Posterior cingulate gyrus (tissue), 11 donors: ENCODE data around the gene CFHR3.
"Not testable (repeated sequence)": the region's sequence is repeated elsewhere in the genome, so short reads cannot be mapped to it uniquely, and the experiment has no call there.

Source experiments
- DNase-seq, 10 donors: peaks; one replicate each; pipeline versions ENCODE4 v3.0.0 to v3.0.0-alpha.2; 2020 to 2021; ENCODE audit warnings: mixed read lengths in 3 of 10
- intact Hi-C: fragments of 100-400 bp; cut with DNase I; formaldehyde crosslinking; loops from one replicate; pipeline ENCODE4 v1.15.1; 2023

The CFHR3 gene

DNA sequence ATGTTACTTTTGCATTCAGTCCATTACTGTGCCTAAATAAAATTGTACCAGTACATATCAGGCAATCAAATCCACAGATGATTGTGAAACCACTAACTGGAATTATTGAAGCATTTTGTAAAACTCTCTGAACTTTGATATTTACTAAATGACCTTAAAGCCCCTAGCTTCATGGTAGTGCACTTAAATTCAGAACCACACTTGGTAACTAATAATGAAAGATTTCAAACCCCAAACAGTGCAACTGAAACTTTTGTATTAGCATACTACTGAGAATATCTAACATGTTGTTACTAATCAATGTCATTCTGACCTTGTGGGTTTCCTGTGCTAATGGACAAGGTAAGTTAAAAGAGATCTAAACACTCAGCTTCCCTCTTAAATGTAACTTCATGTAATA, at the start of gene CFHR3:
Gene CFHR3 (plus strand): TSS at position 238 of the 400 bp plus-strand sequence. CDS start 47 bp downstream, at position 285.
- DNase-seq = no peak
- intact Hi-C loops = no loop called here

DNA sequence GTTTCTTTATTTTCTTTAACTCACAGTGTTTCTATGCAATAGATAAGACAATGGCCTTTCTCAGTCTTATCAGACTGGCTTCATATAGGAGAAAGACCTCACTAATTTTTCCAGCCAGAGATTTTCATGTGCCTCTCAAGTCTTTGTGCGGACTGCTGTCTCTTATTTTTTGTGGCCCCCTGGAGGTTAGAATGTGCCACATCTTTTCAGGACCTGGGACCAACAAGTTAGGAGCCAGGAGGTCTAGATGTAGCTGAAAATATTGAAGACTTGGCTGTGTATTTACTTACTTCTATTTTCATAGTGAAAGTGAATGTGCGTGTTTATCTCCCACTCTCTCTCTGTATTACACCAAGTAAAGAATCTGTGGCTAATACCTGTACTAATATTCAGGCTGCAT, 42.1 kb upstream of the CFHR3 start:
- DNase-seq = no peak

DNA sequence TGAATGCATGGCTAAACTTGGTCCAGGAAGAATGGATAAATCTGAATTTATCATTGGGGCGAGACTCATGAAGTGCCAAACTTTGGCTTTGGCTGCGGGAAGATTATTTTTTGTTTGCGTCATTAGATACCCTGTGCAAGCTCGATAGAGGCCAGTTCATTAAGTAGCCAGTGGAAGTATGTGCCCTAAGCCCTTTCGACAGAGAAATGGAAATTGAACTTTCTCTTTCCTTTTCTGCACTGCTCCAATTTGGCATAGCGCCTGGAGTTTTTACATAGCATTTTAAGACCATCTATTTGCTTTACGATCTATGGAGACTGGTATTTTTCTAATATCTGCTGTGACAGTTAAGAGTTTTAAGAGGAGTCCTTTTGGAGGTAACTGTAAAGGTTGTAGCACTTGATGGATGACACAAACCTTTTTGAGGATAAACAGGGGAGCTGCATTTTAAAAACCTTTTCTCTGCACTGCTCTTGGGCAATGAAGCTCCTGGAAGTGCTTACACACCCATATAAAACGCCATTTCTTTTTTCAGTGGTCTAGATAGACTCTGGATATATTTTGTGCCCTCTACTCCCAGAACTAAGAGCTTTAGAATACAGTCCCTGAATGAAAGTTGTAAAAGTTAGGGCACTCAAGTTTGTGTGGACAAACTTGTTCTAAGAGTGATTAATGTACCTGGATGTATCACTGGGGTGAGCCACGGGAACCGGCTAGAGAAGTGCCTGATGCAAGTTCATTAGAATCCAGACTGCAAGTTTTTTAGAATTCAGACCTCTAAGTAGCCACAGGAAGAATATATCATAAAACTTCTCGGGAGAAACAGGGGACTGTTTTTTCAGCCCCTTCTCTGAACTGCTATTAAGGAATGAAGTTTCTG, 41.3 kb upstream of the CFHR3 start:
- intact Hi-C loops = no loop called here
- DNase-seq = no peak

More for the DNA sequence above, 42.1 kb upstream of the CFHR3 start:
- intact Hi-C loops = no loop called here

- intact Hi-C loops = no loop called here
- no peak for DNase-seq
These were observed 40.6 kb upstream of the CFHR3 start for GRCh38 chr1:196734006-196734405.

- intact Hi-C loops = no loop called here
- no peak for DNase-seq
These were observed 40.2 kb upstream of the CFHR3 start for GRCh38 chr1:196734460-196734859.

- DNase-seq = no peak
- intact Hi-C loops = no loop called here
These were observed 35.9 kb upstream of the CFHR3 start for GRCh38 chr1:196738730-196739129.

DNA sequence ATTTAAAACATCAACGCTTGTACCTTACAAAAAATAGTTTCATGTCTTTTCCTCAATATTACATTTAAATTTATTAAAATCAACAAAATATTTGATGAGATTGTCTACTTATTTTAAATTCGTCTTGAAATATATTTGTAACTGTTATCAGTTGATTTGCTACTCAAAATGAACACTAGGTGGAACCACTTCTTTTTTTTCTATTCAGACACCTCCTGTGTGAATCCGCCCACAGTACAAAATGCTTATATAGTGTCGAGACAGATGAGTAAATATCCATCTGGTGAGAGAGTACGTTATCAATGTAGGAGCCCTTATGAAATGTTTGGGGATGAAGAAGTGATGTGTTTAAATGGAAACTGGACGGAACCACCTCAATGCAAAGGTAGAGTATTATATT, 31.4 kb upstream of the CFHR3 start:
- DNase-seq, intact Hi-C loops: not testable (repeated sequence)

- intact Hi-C loops = not testable (repeated sequence)
These were observed 9.5 kb upstream of the CFHR3 start for GRCh38 chr1:196765019-196765740.

GRCh38 chr1:196769823-196770222, 4.8 kb upstream of the CFHR3 start:
- DNase-seq, intact Hi-C loops: not testable (repeated sequence)

More at GRCh38 chr1:196765019-196765740, 9.5 kb upstream of the CFHR3 start:
- DNase-seq = not testable (repeated sequence)

DNA sequence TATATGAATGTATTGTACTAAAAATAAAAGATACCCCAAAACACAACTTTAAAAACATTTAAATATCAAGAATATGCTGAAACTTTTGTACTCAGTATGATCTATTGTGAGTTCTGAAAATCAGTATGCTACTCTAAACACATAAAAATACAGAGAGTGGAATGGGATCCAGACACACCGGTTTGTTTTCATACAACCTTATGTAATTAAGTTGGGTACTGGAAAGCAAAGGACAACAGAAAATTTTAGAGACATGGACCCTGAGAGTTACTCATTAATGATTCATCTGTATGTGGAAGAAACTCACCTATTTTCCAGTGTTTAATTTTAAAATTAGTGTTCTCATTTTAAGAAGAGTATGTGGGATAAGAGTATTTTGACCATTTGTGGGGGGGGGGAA, 927 bp upstream of the CFHR3 start:
- intact Hi-C loops = no loop called here
- no peak for DNase-seq

DNA sequence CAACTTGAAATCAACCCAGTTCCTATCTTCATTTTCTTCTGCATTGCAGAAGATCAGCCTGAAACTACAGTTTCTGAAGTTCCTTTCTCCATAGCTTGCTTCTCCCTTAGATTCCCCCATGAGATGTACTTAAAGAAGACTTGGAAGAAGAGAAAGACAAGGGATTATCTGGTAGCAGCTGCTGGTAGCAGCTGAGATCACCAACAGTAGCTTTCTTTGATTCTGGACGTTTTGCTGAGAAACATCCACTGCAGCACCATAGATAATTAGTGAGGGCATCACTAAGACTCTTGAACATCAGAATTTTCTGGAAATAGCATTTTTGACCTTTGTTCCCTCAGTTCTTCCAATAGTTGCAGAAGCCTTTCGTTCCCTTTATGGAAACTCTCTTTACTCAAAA, 465 bp upstream of the CFHR3 start:
- no peak for DNase-seq
- intact Hi-C loops = no loop called here

- intact Hi-C loops = no loop called here
- DNase-seq = peak in 2 of 10 donors; percentile 26 to 51
These were observed 3.0 kb downstream of the CFHR3 start for GRCh38 chr1:196777603-196778002.

DNA sequence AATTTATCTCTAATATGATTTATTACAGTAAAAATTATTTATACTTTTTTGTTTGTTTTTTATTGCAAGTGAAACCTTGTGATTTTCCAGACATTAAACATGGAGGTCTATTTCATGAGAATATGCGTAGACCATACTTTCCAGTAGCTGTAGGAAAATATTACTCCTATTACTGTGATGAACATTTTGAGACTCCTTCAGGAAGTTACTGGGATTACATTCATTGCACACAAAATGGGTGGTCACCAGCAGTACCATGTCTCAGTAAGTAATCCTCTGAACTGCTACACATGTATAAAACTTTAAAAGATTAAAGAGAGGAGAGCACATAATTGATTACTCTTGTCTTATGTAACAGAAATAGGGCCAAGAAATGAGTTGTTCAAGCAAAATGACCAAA, 4.5 kb downstream of the CFHR3 start:
- intact Hi-C loops = no loop called here

GRCh38 chr1:196791252-196791651, 16.6 kb downstream of the CFHR3 start:
- DNase-seq, intact Hi-C loops: not testable (repeated sequence)

More for the DNA sequence above, 4.5 kb downstream of the CFHR3 start:
- no peak for DNase-seq

- intact Hi-C loops, DNase-seq: not testable (repeated sequence)
These were observed 19.5 kb downstream of the CFHR3 start for GRCh38 chr1:196794103-196794502.

- no peak for DNase-seq
- intact Hi-C loops = no loop called here
These were observed 23.3 kb downstream of the CFHR3 start for GRCh38 chr1:196797891-196798290.

DNA sequence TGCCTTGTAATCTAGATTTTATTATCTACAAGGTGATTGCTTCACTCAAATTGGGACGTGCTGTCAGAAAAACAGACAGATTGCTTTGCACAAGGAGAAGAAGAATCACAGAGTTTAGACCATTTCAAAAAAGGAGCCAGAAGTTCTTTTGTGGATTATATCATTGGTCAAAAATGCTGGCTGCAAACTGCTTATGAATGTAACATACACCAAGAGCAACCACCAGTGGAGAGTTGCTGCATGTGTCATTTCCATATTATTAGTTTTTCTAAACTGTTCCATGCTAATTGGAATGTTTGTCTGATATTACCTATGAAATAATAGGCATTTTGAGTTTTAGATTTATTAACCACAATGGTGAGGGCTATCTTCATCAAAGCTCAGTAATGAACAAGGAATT, 27.3 kb downstream of the CFHR3 start:
- intact Hi-C loops, DNase-seq: not testable (repeated sequence)

DNA sequence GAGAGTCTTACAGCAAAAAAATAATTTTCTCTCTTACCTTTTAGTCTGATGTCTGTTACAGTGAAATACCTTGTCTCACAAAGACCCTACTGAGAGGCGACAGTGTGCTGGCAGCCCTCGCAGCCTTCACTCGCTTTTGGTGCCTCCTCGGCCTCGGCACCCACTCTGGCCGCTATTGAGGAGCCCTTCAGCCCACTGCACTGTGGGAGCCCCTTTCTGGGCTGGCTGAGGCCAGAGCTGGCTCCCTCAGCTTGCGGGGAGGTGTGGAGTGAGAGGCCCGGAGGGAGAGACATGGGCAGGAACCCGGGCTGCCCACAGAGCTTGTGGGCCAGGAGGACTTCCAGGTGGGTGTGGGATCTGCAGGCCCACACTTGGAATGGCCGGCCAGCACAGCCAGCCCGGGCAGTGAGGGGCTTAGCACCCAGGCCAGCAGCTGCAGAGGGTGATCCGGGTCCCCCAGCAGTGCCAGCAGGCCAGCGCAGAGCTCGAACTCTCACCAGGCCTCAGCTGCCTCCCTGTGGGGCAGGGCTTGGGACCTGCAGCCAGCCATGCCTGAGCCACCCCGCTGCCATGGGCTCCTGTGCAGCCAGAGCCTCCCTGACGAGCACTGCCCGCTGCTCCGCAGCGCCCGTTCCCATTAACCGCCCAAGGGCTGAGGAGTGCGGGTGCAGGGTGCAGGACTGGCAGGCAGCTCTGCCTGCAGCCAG, 34.0 kb downstream of the CFHR3 start:
- intact Hi-C loops = no loop called here
- peak in 2 of 10 donors; percentile 24 to 38 for DNase-seq

- peak in 1 of 10 donors; percentile 39 for DNase-seq
- intact Hi-C loops = not testable (repeated sequence)
These were observed 42.8 kb downstream of the CFHR3 start for GRCh38 chr1:196817442-196817841.

- DNase-seq, intact Hi-C loops: not testable (repeated sequence)
These were observed 44.9 kb downstream of the CFHR3 start, which contains the start of gene CFHR1 for GRCh38 chr1:196819531-196819930. CFHR1 (plus strand) TSS chr1:196819731; CDS start chr1:196819845, 114 bp downstream.

DNA sequence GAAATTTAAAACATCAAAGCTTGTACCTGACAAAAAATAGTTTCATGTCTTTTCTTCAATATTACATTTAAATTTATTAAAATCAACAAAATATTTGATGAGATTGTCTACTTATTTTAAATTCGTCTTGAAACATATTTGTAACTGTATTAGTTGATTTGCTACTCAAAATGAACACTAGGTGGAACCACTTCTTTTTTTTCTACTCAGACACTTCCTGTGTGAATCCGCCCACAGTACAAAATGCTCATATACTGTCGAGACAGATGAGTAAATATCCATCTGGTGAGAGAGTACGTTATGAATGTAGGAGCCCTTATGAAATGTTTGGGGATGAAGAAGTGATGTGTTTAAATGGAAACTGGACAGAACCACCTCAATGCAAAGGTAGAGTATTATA, 53.2 kb downstream of the CFHR3 start:
- intact Hi-C loops, DNase-seq: not testable (repeated sequence)
